Measurements from ENCODE around the gene FBXL22. TPM values are rescaled to one million over a fixed set of nuclear protein-coding genes. Genes with fewer than 3 reads are reported as not detected.
"Not testable (repeated sequence)": the region's sequence is repeated elsewhere in the genome, so short reads cannot be mapped to it uniquely, and the experiment has no call there.

FBXL22 gene
- total RNA-seq, 4 donors from 2014 or later, result 3.0 to 28.1 (median 7.8) TPM

GRCh38 chr15:63615935-63616334 is 18.7 kb downstream of the FBXL22 start:
- H3K4me1 ChIP-seq, result peaks cover 10 to 19% (median 15%) of the 10 kb centered on the region in 4 donors
- intact Hi-C loops (cut with DNase I; ENCODE audit: low total_unique reads), result no loop called here
- no peaks in the 10 kb centered on the region for H3K9me3 ChIP-seq
- TF ChIP-seq POLR2AphosphoS5 (IDR thresholded peaks at IDR 0.05) (no peak), POLR2A (IDR thresholded peaks at IDR 0.05) (no peak), CTCF (IDR thresholded peaks at IDR 0.05) (no peak), EP300 (IDR thresholded peaks at IDR 0.05; ENCODE audit: low read depth) (no peak)
- peaks cover 0 to 27% (median 7%) of the 10 kb centered on the region in 4 donors for H3K36me3 ChIP-seq
- H3K4me3 ChIP-seq, result no peak overlapping the region
- WGBS, 2 donors (ENCODE audit: low coverage in 1 of 2), result 94 to 100% methylated on average over 2 to 3 of the region's 3 CpGs
- in situ Hi-C loops (cut with MboI; ENCODE audit: low pct_ligation_motif_present in 1 of 4, low pct_unique_long_range_greater_than_20kb in 1 of 4, low sequenced_read_pairs in 3 of 4), result loop anchor here in 1 of 4 donors (25.0 kb wide), 1 partner anchor 446 kb away; no protein-coding TSS in a partner anchor
- H3K27me3 ChIP-seq, result no peaks in the 10 kb centered on the region
- DNase-seq, result no peak
- no peak overlapping the region for H3K27ac ChIP-seq

GRCh38 chr15:63617147-63617546 is 20.0 kb downstream of the FBXL22 start:
- H3K4me1 ChIP-seq; H3K9me3 ChIP-seq; H3K27me3 ChIP-seq; DNase-seq; H3K27ac ChIP-seq; H3K4me3 ChIP-seq; intact Hi-C loops (cut with DNase I; ENCODE audit: low total_unique reads): not testable (repeated sequence)
- in situ Hi-C loops (cut with MboI; ENCODE audit: low pct_ligation_motif_present in 1 of 4, low pct_unique_long_range_greater_than_20kb in 1 of 4, low sequenced_read_pairs in 3 of 4), result loop anchor here in 1 of 4 donors (25.0 kb wide), 1 partner anchor 445 kb away; no protein-coding TSS in a partner anchor
- WGBS, 2 donors (ENCODE audit: low coverage in 1 of 2), result 98 to 100% methylated on average over 1 to 4 of the region's 4 CpGs
- peaks cover 0 to 23% (median 9%) of the 10 kb centered on the region in 4 donors for H3K36me3 ChIP-seq

GRCh38 chr15:63617627-63618026 is 20.4 kb downstream of the FBXL22 start:
- peaks cover 0 to 23% (median 11%) of the 10 kb centered on the region in 4 donors for H3K36me3 ChIP-seq

GRCh38 chr15:63620760-63621159 is 23.6 kb downstream of the FBXL22 start:
- DNase-seq; H3K27ac ChIP-seq; H3K4me3 ChIP-seq; H3K27me3 ChIP-seq; H3K4me1 ChIP-seq; intact Hi-C loops (cut with DNase I; ENCODE audit: low total_unique reads); H3K9me3 ChIP-seq: not testable (repeated sequence)
- H3K36me3 ChIP-seq, result peaks cover 0 to 41% (median 14%) of the 10 kb centered on the region in 4 donors
- no CpG with 5 or more reads among the region's 2 CpGs for WGBS, 2 donors (ENCODE audit: low coverage in 1 of 2)
- in situ Hi-C loops (cut with MboI; ENCODE audit: low pct_ligation_motif_present in 1 of 4, low pct_unique_long_range_greater_than_20kb in 1 of 4, low sequenced_read_pairs in 3 of 4), result loop anchor here in 1 of 4 donors (25.0 kb wide), 1 partner anchor 442 kb away; no protein-coding TSS in a partner anchor

More at GRCh38 chr15:63617627-63618026, 20.4 kb downstream of the FBXL22 start:
- H3K9me3 ChIP-seq; H3K27me3 ChIP-seq; intact Hi-C loops (cut with DNase I; ENCODE audit: low total_unique reads); H3K4me3 ChIP-seq; H3K27ac ChIP-seq; H3K4me1 ChIP-seq; DNase-seq: not testable (repeated sequence)
- 94 to 100% methylated on average over 2 to 3 of the region's 3 CpGs for WGBS, 2 donors (ENCODE audit: low coverage in 1 of 2)
- in situ Hi-C loops (cut with MboI; ENCODE audit: low pct_ligation_motif_present in 1 of 4, low pct_unique_long_range_greater_than_20kb in 1 of 4, low sequenced_read_pairs in 3 of 4), result loop anchor here in 1 of 4 donors (25.0 kb wide), 1 partner anchor 445 kb away; no protein-coding TSS in a partner anchor

GRCh38 chr15:63623232-63623969 is 26.2 kb downstream of the FBXL22 start:
- Histone ChIP-seq H3K27me3 (no peaks in the 10 kb centered on the region), H3K27ac (no peak overlapping the region), H3K4me1 (no peaks in the 10 kb centered on the region), H3K4me3 (no peak overlapping the region), H3K36me3 (peaks cover 0 to 63% (median 23%) of the 10 kb centered on the region in 4 donors), H3K9me3 (no peaks in the 10 kb centered on the region)
- TF ChIP-seq POLR2A (IDR thresholded peaks at IDR 0.05), result no peak
- TF ChIP-seq EP300 (IDR thresholded peaks at IDR 0.05; ENCODE audit: low read depth), result no peak
- TF ChIP-seq CTCF (IDR thresholded peaks at IDR 0.05), result no peak
- no peak for TF ChIP-seq POLR2AphosphoS5 (IDR thresholded peaks at IDR 0.05)
- DNase-seq, result no peak
- in situ Hi-C loops (cut with MboI; ENCODE audit: low pct_ligation_motif_present in 1 of 4, low pct_unique_long_range_greater_than_20kb in 1 of 4, low sequenced_read_pairs in 3 of 4) (loop anchor here in 1 of 4 donors (25.0 kb wide), 1 partner anchor 439 kb away; no protein-coding TSS in a partner anchor), intact Hi-C loops (cut with DNase I; ENCODE audit: low total_unique reads) (no loop called here)
- WGBS, 2 donors (ENCODE audit: low coverage in 1 of 2), result 96 to 100% methylated on average over 6 to 8 of the region's 8 CpGs

All from transverse colon (tissue), 4 donors.